Measurements from ENCODE around the gene SMAD3.

- TF ChIP-seq USF2 (IDR thresholded peaks at IDR 0.05; ENCODE audit: low read length) (no peak), SIX5 (IDR thresholded peaks at IDR 0.05; ENCODE audit: low read depth, low read length) (no peak), CTCF (IDR thresholded peaks at IDR 0.05; ENCODE audit: control extremely low read depth in 1 of 3, insufficient read depth in 1 of 3, low read depth in 1 of 3, low read length in 3 of 3) (no peak), GABPA (IDR thresholded peaks at IDR 0.05; ENCODE audit: borderline replicate concordance, insufficient read depth, low read length) (no peak), EZH2 (IDR thresholded peaks at IDR 0.05; ENCODE audit: low read depth, low read length, severe bottlenecking) (no peak), NRF1 (IDR thresholded peaks at IDR 0.05; ENCODE audit: low read depth, low read length) (no peak), RAD21 (IDR thresholded peaks at IDR 0.05 in 1 of 2, conservative IDR thresholded peaks at IDR 0.05 in 1 of 2; ENCODE audit: low read depth in 2 of 2, low read length in 2 of 2) (no peak)
These were observed 82.8 kb downstream of the SMAD3 start for GRCh38 chr15:67148196-67148701.

Data from H1 (cell line).